A549 (cell line): ENCODE data around the gene ZNF423. TPM values are rescaled to one million over a fixed set of nuclear protein-coding genes. Genes with fewer than 3 reads are reported as not detected.

Source experiments
- ATAC-seq, 2 experiments: fragments of 200-7000 bp in 1 of 2; fragments of >200 bp in 1 of 2; cut with Nextera tagmentation in 1 of 2; cut with Tn5 transposase in 1 of 2; 3 replicates each; pipeline versions ENCODE4 v1.8.0 to v1.9.1; 2018 to 2020; ENCODE audit warnings: mild to moderate bottlenecking in 1 of 2, moderate library complexity in 1 of 2
- CTCF ChIA-PET: fragments of 300-600 bp; sonication (Branson Sonifier 250); formaldehyde crosslinking; extraction: SDS; loops from one replicate; lab custom pipeline; 2021; ENCODE audit warnings: antibody characterized with exemption, inconsistent platforms; lab: Yijun Ruan, JAX
- POLR2A ChIA-PET: fragments of 350-600 bp; formaldehyde crosslinking; extraction: SDS; loops from one replicate; lab custom pipeline; 2021; ENCODE audit warnings: antibody characterized with exemption, inconsistent platforms; lab: Yijun Ruan, JAX
- DNase-seq, 2 experiments: peaks; one replicate each; pipeline versions ENCODE4 v3.0.0 to v3.0.0-alpha.2; 2011 to 2016; ENCODE audit warnings: low read depth in 1 of 2, low spot score in 1 of 2
- FAIRE-seq: peaks from 2 replicates; lab custom pipeline; 2011; peaks lifted over from hg19 to GRCh38; lab: Jason Lieb, UNC
- H3K27ac ChIP-seq, 2 experiments: fragments of >200 bp; sonication (Bioruptor Twin); formaldehyde crosslinking; 3 replicates each; pipeline ENCODE4 v1.5.1; 2016 to 2017
- H3K4me1 ChIP-seq: fragments of >200 bp; sonication (Bioruptor Twin); formaldehyde crosslinking; 3 replicates; pipeline ENCODE4 v1.6.1; 2016
- H3K4me2 ChIP-seq: fragments of >200 bp; sonication (Bioruptor Twin); formaldehyde crosslinking; 3 replicates; pipeline ENCODE4 v1.6.1; 2016
- H3K4me3 ChIP-seq: fragments of >200 bp; sonication (Bioruptor Twin); formaldehyde crosslinking; 3 replicates; pipeline ENCODE4 v1.5.1; 2016
- H3K9me3 ChIP-seq: fragments of >200 bp; sonication (Bioruptor Twin); formaldehyde crosslinking; 3 replicates; pipeline ENCODE4 v1.6.1; 2016
- CBX2 ChIP-seq: fragments of 200-600 bp; sonication (generic); IDR thresholded peaks from 2 replicates; pipeline ENCODE4 v1.6.1; 2016; ENCODE audit warnings: low read depth, mild to moderate bottlenecking, borderline replicate concordance
- CHD4 ChIP-seq: fragments of 200-600 bp; sonication (generic); IDR thresholded peaks from 2 replicates; pipeline ENCODE4 v1.6.1; 2016; ENCODE audit warnings: antibody characterized with exemption, mild to moderate bottlenecking, borderline replicate concordance
- CTCF ChIP-seq: fragments of >200 bp; sonication (Bioruptor Twin); formaldehyde crosslinking; IDR thresholded peaks from 3 replicates; pipeline ENCODE4 v1.5.1; 2016
- ESRRA ChIP-seq: fragments of 150-350 bp; IDR thresholded peaks from 2 replicates; pipeline ENCODE4 v1.6.1; 2014; ENCODE audit warnings: mild to moderate bottlenecking, low read length, borderline replicate concordance
- FOXS1 ChIP-seq: fragments of 250-450 bp; sonication (Bioruptor Pico); IDR thresholded peaks from 2 replicates; pipeline ENCODE4 v1.5.0; 2020; ENCODE audit warnings: mild to moderate bottlenecking, moderate library complexity
- GATA3 ChIP-seq: IDR thresholded peaks from 2 replicates; pipeline ENCODE4 v1.6.1; 2012; ENCODE audit warnings: borderline replicate concordance
- HDAC2 ChIP-seq: fragments of 200-600 bp; sonication (generic); IDR thresholded peaks from 2 replicates; pipeline ENCODE4 v1.6.1; 2016
- HES2 ChIP-seq: fragments of >200 bp; sonication (Bioruptor Twin); formaldehyde crosslinking; IDR thresholded peaks from 2 replicates; pipeline ENCODE4 v1.6.1; 2016
- HMGXB4 ChIP-seq: fragments of 250-450 bp; sonication (Bioruptor Pico); IDR thresholded peaks from 2 replicates; pipeline ENCODE4 v1.5.0; 2021; ENCODE audit warnings: mild to moderate bottlenecking, moderate library complexity, borderline replicate concordance
- HOXB13 ChIP-seq: fragments of 250-450 bp; sonication (Bioruptor Pico); IDR thresholded peaks from 2 replicates; pipeline ENCODE4 v1.5.0; 2020; ENCODE audit warnings: low read depth, mild to moderate bottlenecking, moderate library complexity
- JUNB ChIP-seq: fragments of >200 bp; sonication (Bioruptor Twin); formaldehyde crosslinking; IDR thresholded peaks from 2 replicates; pipeline ENCODE4 v1.6.1; 2016
- KDM1A ChIP-seq: fragments of 200-600 bp; sonication (generic); IDR thresholded peaks from 2 replicates; pipeline ENCODE4 v1.6.1; 2016; ENCODE audit warnings: low read depth, mild to moderate bottlenecking
- KDM5A ChIP-seq: fragments of 200-600 bp; sonication (generic); IDR thresholded peaks from 2 replicates; pipeline ENCODE4 v1.6.1; 2016; ENCODE audit warnings: antibody characterized with exemption, mild to moderate bottlenecking
- MAZ ChIP-seq: fragments of 150-350 bp; IDR thresholded peaks from 2 replicates; pipeline ENCODE4 v1.6.1; 2014; ENCODE audit warnings: antibody characterized with exemption, low read depth, low read length, borderline replicate concordance
- MYC ChIP-seq: IDR thresholded peaks from 2 replicates; pipeline ENCODE4 v1.6.1; 2012; ENCODE audit warnings: mild to moderate bottlenecking, inconsistent platforms, low read length, improper control_type of control experiment, borderline replicate concordance
- RAD21 ChIP-seq, 2 experiments: fragments of >200 bp in 1 of 2; sonication (Bioruptor Twin) in 1 of 2; formaldehyde crosslinking in 1 of 2; IDR thresholded peaks in 1 of 2; conservative IDR thresholded peaks in 1 of 2; 2 replicates in 1 of 2; 3 replicates in 1 of 2; pipeline ENCODE4 v1.6.1; 2012 to 2018; ENCODE audit warnings: inconsistent platforms in 1 of 2
- RCOR1 ChIP-seq: fragments of 150-350 bp; IDR thresholded peaks from 2 replicates; pipeline ENCODE4 v1.6.1; 2014; ENCODE audit warnings: antibody characterized with exemption, low read length, low read depth
- SMC3 ChIP-seq: fragments of >200 bp; sonication (Bioruptor Twin); formaldehyde crosslinking; IDR thresholded peaks from 3 replicates; pipeline ENCODE4 v1.6.1; 2018; ENCODE audit warnings: inconsistent platforms
- TP53 ChIP-seq: fragments of 250-450 bp; sonication (Bioruptor Pico); IDR thresholded peaks from 2 replicates; pipeline ENCODE4 v1.5.0; 2021; ENCODE audit warnings: mild to moderate bottlenecking, moderate library complexity
- ZFP36 ChIP-seq: fragments of 450-650 bp; IDR thresholded peaks from 2 replicates; pipeline ENCODE4 v1.6.1; 2014; ENCODE audit warnings: borderline replicate concordance; ENCODE audit not compliant: partially characterized antibody
- WGBS: methylation state at CpG from one replicate; pipeline ENCODE4 v1.1.6; 2017; ENCODE audit errors: missing lambda C conversion rate; 5-methylcytosine and 5-hydroxymethylcytosine counted together
- polyA plus RNA-seq, 4 experiments: library from polyadenylated mRNA; depleted of rRNA in 3 of 4; stranded (reverse); fragments of >200 nt; fragmentation: RNase III in 1 of 4; extraction: RNeasy Plus Mini Kit Qiagen cat#74134 plus additional on column Dnase treatment in 1 of 4; gene quantifications; 2 replicates in 3 of 4; 3 replicates in 1 of 4; pipeline ENCODE4 v1.2.3, GENCODE V29; 2011 to 2017
- TF ChIP-seq, protein P1 (sequence below): fragments of 450-650 bp; IDR thresholded peaks from 2 replicates; pipeline ENCODE4 v1.6.1; 2014; ENCODE audit warnings: antibody characterized with exemption
- TF ChIP-seq, protein P2 (sequence below): fragments of 150-350 bp; IDR thresholded peaks from 2 replicates; pipeline ENCODE4 v1.6.1; 2014; ENCODE audit warnings: low read depth, mild to moderate bottlenecking, low read length

ZNF423 gene
- polyA plus RNA-seq, 2 of the 4 experiments (the other 2 are of a cell fraction), result 0.04 to 0.10 TPM

GRCh38 chr16:49492896-49493626 is 362.9 kb downstream of the ZNF423 start:
- no peaks in the 10 kb centered on the region for H3K9me3 ChIP-seq
- ChIA-PET POLR2A (no interaction called here), CTCF (interaction anchor here (0.6 to 2.8 kb wide), 14 partner anchors 10 to 429 kb away, joined by 3 to 14 read pairs (median 4); no protein-coding TSS in a partner anchor)
- no peak for ATAC-seq
- DNase-seq, result no peak
- H3K27ac ChIP-seq, result no peak overlapping the region
- no peaks in the 10 kb centered on the region for H3K4me1 ChIP-seq
- no peak overlapping the region for H3K4me3 ChIP-seq
- 82% methylated on average over 14 of the region's 16 CpGs for WGBS
- TF ChIP-seq HOXB13, result no peak
- TF ChIP-seq, protein P1, sequence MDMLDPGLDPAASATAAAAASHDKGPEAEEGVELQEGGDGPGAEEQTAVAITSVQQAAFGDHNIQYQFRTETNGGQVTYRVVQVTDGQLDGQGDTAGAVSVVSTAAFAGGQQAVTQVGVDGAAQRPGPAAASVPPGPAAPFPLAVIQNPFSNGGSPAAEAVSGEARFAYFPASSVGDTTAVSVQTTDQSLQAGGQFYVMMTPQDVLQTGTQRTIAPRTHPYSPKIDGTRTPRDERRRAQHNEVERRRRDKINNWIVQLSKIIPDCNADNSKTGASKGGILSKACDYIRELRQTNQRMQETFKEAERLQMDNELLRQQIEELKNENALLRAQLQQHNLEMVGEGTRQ, result no peak
- no peak for TF ChIP-seq RCOR1
- no peak for TF ChIP-seq JUNB
- TF ChIP-seq, protein P2, sequence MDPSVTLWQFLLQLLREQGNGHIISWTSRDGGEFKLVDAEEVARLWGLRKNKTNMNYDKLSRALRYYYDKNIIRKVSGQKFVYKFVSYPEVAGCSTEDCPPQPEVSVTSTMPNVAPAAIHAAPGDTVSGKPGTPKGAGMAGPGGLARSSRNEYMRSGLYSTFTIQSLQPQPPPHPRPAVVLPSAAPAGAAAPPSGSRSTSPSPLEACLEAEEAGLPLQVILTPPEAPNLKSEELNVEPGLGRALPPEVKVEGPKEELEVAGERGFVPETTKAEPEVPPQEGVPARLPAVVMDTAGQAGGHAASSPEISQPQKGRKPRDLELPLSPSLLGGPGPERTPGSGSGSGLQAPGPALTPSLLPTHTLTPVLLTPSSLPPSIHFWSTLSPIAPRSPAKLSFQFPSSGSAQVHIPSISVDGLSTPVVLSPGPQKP, result no peak
- no peak for TF ChIP-seq HES2
- TF ChIP-seq KDM5A, result no peak
- no peak for TF ChIP-seq CBX2
- TF ChIP-seq ESRRA, result no peak
- TF ChIP-seq TP53 (CRISPR knock-in tag), result no peak
- no peak for TF ChIP-seq CHD4
- no peak for TF ChIP-seq FOXS1 (CRISPR knock-in tag)
- no peak for TF ChIP-seq KDM1A
- TF ChIP-seq RAD21 (conservative IDR thresholded peaks at IDR 0.05 in 1 of 2, IDR thresholded peaks at IDR 0.05 in 1 of 2), result no peak
- TF ChIP-seq MAZ, result no peak
- TF ChIP-seq HMGXB4 (CRISPR knock-in tag), result no peak
- no peak for TF ChIP-seq GATA3
- TF ChIP-seq ZFP36, result no peak
- TF ChIP-seq, all 56 proteins: peak for 0
- peak overlapping the region; percentile 83; the same call in 1 of the 3 replicates for H3K4me2 ChIP-seq
- no peak for FAIRE-seq

DNA sequence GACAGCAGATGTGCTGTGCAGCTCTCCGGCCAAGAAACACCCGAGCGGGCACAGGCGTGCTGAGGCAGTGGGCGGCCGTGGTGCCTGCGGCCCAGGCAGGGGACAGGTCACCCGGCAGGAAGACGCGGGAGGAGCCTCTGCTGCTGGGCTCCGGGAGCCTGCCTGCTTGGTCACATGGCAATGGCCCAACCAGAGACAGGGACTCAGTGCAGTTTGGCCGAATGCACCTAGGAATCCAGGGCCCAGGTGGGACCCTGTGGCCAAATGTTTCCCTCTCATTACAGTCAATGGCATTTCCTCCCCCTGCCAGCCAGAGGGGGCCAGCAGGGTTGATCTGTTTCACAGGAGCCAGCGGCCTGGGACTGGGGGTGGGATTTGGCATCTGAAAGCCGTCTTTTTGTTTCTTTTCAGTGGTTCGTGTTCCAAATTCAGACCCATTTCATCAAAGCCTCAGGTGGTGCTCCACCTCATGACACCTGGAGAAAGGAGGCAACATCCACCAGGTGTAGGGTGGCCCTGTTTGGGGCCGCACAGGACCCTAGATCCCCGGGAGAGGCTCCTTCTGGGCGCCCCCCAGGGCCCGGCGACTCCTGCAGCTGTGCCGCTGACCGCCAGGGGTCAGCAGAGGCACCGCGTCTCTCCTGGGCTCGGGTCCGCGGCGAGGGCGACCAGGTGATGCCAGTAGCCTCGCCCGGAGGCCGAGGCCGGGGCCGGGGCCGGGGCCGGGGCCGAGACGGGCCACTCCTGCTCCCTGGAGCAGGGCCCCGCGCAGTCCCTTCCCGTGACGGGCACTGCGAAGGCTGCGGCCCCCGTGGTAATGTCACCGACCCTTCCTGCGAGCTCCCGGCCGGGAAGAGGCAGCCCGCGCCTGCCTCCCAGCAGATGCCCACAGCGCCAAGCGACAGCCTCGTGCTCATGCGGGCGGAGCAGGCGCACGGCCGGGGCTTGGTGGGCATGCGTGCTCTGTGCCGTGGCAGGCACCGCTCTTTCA is 363.8 kb downstream of the ZNF423 start:
- no peak for FAIRE-seq
- Histone ChIP-seq H3K9me3 (no peaks in the 10 kb centered on the region), H3K27ac (no peak overlapping the region), H3K4me3 (peak overlapping the region; percentile 32; the same call in 2 of the 3 replicates), H3K4me2 (peak overlapping the region; percentile 83), H3K4me1 (no peaks in the 10 kb centered on the region)
- POLR2A ChIA-PET, result no interaction called here
- no peak for TF ChIP-seq KDM5A
- TF ChIP-seq MYC, result no peak
- TF ChIP-seq SMC3, result peak; percentile 70
- peak; percentile 46 to 60 for TF ChIP-seq RAD21 (conservative IDR thresholded peaks at IDR 0.05 in 1 of 2, IDR thresholded peaks at IDR 0.05 in 1 of 2)
- TF ChIP-seq HDAC2, result no peak
- peak; percentile 91 for TF ChIP-seq CTCF
- peak; percentile 15 to 68 for DNase-seq
- CTCF ChIA-PET, result interaction anchor here (0.5 to 2.8 kb wide), 18 partner anchors 11 to 563 kb away, joined by 3 to 14 read pairs (median 4); no protein-coding TSS in a partner anchor
- WGBS, result 37% methylated on average over 22 of the region's 62 CpGs
- peak; percentile 77 to 94 for ATAC-seq
